Duodenal mucosa (tissue), 2 donors: ENCODE measurements around the gene TMCC1.
"Not testable (repeated sequence)": the region's sequence is repeated elsewhere in the genome, so short reads cannot be mapped to it uniquely, and the experiment has no call there.

Experiments used
- H3K27ac ChIP-seq: one replicate; pipeline ENCODE4 v1.7.0; 2013; ENCODE audit warnings: low read depth, low read length
- H3K27me3 ChIP-seq, 2 donors: one replicate each; pipeline ENCODE4 v1.7.0; 2013; ENCODE audit warnings: low read length in 2 of 2, control low read depth in 1 of 2; ENCODE audit not compliant: insufficient read depth in 2 of 2, control insufficient read depth in 1 of 2
- H3K36me3 ChIP-seq, 2 donors: one replicate each; pipeline ENCODE4 v1.7.0; 2013; ENCODE audit warnings: low read length in 2 of 2, control low read depth in 1 of 2; ENCODE audit not compliant: insufficient read depth in 2 of 2, control insufficient read depth in 1 of 2
- H3K4me1 ChIP-seq, 2 donors: one replicate each; pipeline ENCODE4 v1.7.0; 2013; ENCODE audit warnings: low read length in 2 of 2, control low read depth in 1 of 2; ENCODE audit not compliant: insufficient read depth in 2 of 2, control insufficient read depth in 1 of 2
- H3K4me3 ChIP-seq, 2 donors: one replicate each; pipeline ENCODE4 v1.7.0; 2013; ENCODE audit warnings: low read length in 2 of 2, low read depth in 1 of 2
- H3K9ac ChIP-seq, 2 donors: one replicate each; pipeline ENCODE4 v1.7.0; 2013; ENCODE audit warnings: low read length in 2 of 2, low read depth in 1 of 2
- H3K9me3 ChIP-seq, 2 donors: one replicate each; pipeline ENCODE4 v1.7.0; 2013; ENCODE audit warnings: low read length in 2 of 2, control low read depth in 1 of 2; ENCODE audit not compliant: control insufficient read depth in 1 of 2

TMCC1 gene

GRCh38 chr3:129611446-129611800 is 282.1 kb downstream of the TMCC1 start:
- Histone ChIP-seq H3K4me3 (no peak overlapping the region), H3K4me1 (peaks cover 27 to 36% of the 10 kb centered on the region in 2 donors), H3K27me3 (peaks cover 9 to 19% of the 10 kb centered on the region in 2 donors), H3K9me3 (no peaks in the 10 kb centered on the region), H3K27ac (no peak overlapping the region), H3K9ac (no peak overlapping the region), H3K36me3 (no peaks in the 10 kb centered on the region)

- peaks cover 11 to 22% of the 10 kb centered on the region in 2 donors for H3K27me3 ChIP-seq
- not testable (repeated sequence) for H3K27ac ChIP-seq, H3K9me3 ChIP-seq, H3K4me3 ChIP-seq, H3K9ac ChIP-seq, H3K36me3 ChIP-seq
- peaks cover 23 to 34% of the 10 kb centered on the region in 2 donors for H3K4me1 ChIP-seq
Observed at GRCh38 chr3:129610794-129611445, 282.6 kb downstream of the TMCC1 start.

DNA sequence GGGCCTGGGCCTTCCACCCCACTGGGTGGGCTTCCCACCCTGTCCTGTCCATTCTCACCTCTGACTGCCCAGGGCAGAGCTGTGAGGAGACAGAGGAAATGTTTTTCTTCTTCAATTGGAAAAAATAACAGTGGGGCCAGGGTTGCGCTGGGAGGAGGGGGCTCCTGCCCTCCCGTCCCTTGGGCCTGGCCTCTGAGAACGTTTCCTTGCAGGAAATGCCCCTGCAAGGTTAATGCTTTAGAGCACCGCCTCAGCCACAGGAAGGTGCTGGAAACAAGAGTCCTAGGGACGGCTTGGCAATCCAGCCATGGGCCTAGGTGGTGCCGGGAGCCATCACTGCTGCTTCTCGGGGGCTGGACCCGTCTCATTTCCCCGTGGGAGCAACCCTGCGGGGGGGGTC is 283.2 kb downstream of the TMCC1 start:
- Histone ChIP-seq H3K4me3 (no peak overlapping the region), H3K27me3 (peaks cover 17 to 29% of the 10 kb centered on the region in 2 donors), H3K4me1 (peaks cover 17 to 34% of the 10 kb centered on the region in 2 donors), H3K9me3 (no peaks in the 10 kb centered on the region), H3K36me3 (no peaks in the 10 kb centered on the region), H3K27ac (no peak overlapping the region), H3K9ac (no peak overlapping the region)

- Histone ChIP-seq H3K4me3 (no peak overlapping the region), H3K27ac (no peak overlapping the region), H3K9ac (no peak overlapping the region)
Observed at GRCh38 chr3:129609591-129610182, 283.8 kb downstream of the TMCC1 start.

DNA sequence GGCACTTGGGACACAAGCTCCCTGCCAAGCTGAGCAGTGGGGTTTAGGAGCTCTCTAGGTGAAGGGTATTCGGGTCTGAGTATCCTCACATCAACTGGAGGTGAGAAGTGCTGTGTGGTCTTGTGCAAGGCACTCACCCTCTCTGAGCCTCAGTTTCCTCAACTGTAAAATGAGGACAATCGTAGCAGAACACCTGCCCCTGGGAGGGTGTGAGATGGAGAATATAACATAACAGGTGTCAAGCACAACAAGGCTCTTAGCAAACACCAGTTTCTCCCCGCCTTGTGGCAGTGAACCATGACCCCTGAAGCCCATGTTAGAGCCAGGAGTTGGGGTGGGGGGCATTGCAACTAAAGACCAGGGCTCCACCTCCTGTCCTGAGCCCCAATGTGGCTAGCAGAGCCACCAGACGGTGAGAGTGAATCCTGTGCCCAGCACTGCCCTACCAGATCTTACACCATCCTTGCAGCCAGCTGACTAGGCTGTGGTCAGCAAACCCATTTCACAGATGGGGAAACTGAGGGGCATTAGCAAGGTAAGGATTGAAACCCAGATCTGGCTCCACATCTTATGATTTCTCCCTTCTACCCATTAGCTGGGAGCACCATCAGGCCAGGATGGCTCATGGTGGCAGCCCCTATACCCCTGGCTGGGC is 284.4 kb downstream of the TMCC1 start:
- H3K4me3 ChIP-seq, result no peak overlapping the region
- H3K27ac ChIP-seq, result no peak overlapping the region
- no peak overlapping the region for H3K9ac ChIP-seq
- H3K4me1 ChIP-seq, result peaks cover 12 to 39% of the 10 kb centered on the region in 2 donors
- H3K36me3 ChIP-seq, result no peaks in the 10 kb centered on the region
- H3K9me3 ChIP-seq, result no peaks in the 10 kb centered on the region
- H3K27me3 ChIP-seq, result peaks cover 24 to 38% of the 10 kb centered on the region in 2 donors

More at GRCh38 chr3:129609591-129610182, 283.8 kb downstream of the TMCC1 start:
- Histone ChIP-seq H3K4me1 (peaks cover 14 to 32% of the 10 kb centered on the region in 2 donors), H3K36me3 (no peaks in the 10 kb centered on the region), H3K9me3 (no peaks in the 10 kb centered on the region), H3K27me3 (peaks cover 20 to 32% of the 10 kb centered on the region in 2 donors)

- Histone ChIP-seq H3K4me1 (peaks cover 12 to 39% of the 10 kb centered on the region in 2 donors), H3K27me3 (peaks cover 26 to 45% of the 10 kb centered on the region in 2 donors), H3K27ac (peak overlapping the region; percentile 36), H3K36me3 (no peaks in the 10 kb centered on the region), H3K9me3 (no peaks in the 10 kb centered on the region), H3K4me3 (no peak overlapping the region), H3K9ac (no peak overlapping the region)
Observed at GRCh38 chr3:129608087-129608935, 285.2 kb downstream of the TMCC1 start.

DNA sequence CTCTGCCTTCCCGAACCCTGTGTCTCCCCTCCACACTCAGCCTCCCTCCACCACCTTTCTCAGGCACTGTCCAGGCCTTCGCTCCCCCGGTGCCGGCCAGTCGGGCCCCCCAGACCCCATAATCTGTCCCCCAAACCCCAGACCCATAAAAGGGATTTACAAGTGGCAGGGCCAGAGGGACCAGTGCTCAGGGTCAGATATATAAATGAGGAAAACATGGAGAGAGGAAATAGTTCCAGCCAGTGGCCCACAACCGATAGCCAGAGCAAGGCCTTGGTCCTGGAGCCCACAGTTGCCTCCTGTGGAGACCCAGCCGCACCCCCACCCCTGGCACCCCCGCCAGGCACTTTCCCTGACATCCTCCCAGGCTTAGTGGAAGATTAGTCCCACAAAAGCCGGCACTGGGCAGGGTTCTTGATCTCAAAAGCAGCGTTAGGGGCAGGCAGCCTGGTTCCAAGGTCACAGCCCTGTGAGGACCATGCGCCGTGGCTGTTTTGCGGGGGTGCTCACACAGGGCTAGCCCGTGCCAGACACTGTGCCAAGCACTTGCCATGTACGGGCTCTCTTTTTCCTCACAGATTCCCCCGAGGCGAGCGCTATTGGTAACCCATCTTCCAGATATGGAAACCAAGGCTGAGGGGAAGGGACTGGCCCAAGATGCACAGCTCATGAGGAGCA is 286.0 kb downstream of the TMCC1 start:
- Histone ChIP-seq H3K4me1 (peaks cover 12 to 44% of the 10 kb centered on the region in 2 donors), H3K9me3 (no peaks in the 10 kb centered on the region), H3K27ac (peak overlapping the region; percentile 75), H3K4me3 (peak overlapping the region; percentile 52 to 65), H3K27me3 (peaks cover 26 to 45% of the 10 kb centered on the region in 2 donors), H3K36me3 (no peaks in the 10 kb centered on the region), H3K9ac (peak overlapping the region; percentile 59 to 63)

DNA sequence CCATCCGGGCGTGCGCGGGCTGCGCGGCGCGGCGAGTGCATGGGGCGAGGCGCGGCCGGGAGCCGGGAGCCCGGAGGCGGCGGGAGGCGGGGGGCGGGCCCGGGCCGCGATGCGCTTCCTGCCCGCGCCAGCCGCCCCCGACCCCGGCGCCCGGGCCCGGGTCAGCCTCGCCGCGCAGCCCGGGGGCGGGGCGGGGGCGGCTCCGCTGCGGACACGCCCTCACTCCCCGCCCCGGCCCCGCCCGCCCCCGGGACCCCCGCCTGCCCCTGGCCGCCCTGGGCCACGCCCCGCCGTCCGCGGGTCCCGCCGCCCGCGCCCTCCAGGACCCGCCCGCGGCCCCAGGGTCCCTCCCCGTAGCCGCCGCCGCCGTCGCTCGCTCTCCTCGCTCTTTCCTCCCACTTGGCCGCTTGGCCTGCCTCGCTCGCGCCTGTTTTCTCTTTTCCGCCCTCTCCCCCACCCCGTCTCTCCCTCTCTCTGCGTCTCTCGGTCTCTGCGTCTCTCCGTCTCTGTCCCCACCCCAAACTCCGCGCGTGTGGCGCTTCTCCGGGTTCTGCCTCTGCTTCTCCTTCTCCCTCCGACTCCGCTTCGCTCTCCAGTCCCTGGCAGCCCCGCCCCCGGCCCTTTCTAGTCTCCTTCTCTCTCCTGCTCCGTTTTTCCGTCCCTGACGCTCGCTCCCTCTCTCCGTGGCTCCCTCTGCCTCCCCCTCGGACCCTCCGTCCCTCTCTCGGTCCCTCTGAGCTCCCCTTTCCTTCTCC is 286.7 kb downstream of the TMCC1 start, which contains the start of gene PLXND1:
Gene PLXND1, minus strand, starts transcription at position 41 of the 755 bp plus-strand sequence. Its CDS starts 37 bp downstream, at position 4.
- H3K4me1 ChIP-seq, result peaks cover 12 to 45% of the 10 kb centered on the region in 2 donors
- peak within 1 kb of the TSS; percentile 59 to 63 for H3K9ac ChIP-seq
- H3K27me3 ChIP-seq, result peaks cover 26 to 45% of the 10 kb centered on the region in 2 donors
- H3K4me3 ChIP-seq, result peak within 1 kb of the TSS; percentile 55 to 74
- peak within 1 kb of the TSS; percentile 75 for H3K27ac ChIP-seq
- no peaks in the 10 kb centered on the region for H3K9me3 ChIP-seq
- no peaks in the 10 kb centered on the region for H3K36me3 ChIP-seq
